ENCODE results near the gene FGD4.
"Not testable (repeated sequence)": the region's sequence is repeated elsewhere in the genome, so short reads cannot be mapped to it uniquely, and the experiment has no call there.

DNA sequence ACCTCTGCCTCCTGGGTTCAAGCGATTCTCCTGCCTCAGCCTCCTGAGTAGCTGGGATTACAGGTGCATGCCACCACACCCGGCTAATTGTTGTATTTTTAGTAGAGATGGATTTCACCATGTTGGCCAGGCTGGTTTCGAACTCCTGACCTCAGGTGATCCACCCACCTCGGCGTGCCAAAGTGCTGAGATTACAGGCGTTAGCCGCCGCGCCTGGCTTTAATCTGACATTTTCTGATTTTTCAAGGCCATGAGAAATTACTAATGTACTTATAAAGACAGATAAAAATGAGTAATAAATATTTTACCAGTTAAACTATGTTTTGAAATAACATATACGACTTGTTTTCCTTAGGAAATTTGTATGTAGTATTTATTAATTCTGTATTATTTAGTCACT is 134.1 kb downstream of the FGD4 start:
- not testable (repeated sequence) for TF ChIP-seq TAF1, POLR2AphosphoS5 (IDR thresholded peaks at IDR 0.05; ENCODE audit: low read depth, low read length)
